ENCODE data around the gene GPATCH2L.

GRCh38 chr14:76193696-76194095 is 42.0 kb downstream of the GPATCH2L start:
- TF ChIP-seq EP300 (IDR thresholded peaks at IDR 0.05) (no peak), RFX5 (IDR thresholded peaks at IDR 0.05) (no peak), CTCF (IDR thresholded peaks at IDR 0.05) (no peak), REST (IDR thresholded peaks at IDR 0.05) (no peak), RCOR1 (IDR thresholded peaks at IDR 0.05; ENCODE audit: low read depth, low read length) (no peak), ELK1 (IDR thresholded peaks at IDR 0.05; ENCODE audit: low read depth, low read length) (no peak)

Measured in A549 (cell line).